A549 (cell line): ENCODE data around the gene OR51Q1.

Experiments used
- CTCF ChIP-seq: fragments of >200 bp; sonication (Bioruptor Twin); formaldehyde crosslinking; IDR thresholded peaks from 3 replicates; pipeline ENCODE4 v1.5.1; 2016
- E2F6 ChIP-seq: IDR thresholded peaks from 2 replicates; pipeline ENCODE4 v1.6.1; 2012; ENCODE audit warnings: low read depth, borderline replicate concordance
- FOSL2 ChIP-seq, 2 experiments: fragments of 450-650 bp in 1 of 2; fragments of >200 bp in 1 of 2; sonication (Bioruptor Twin) in 1 of 2; formaldehyde crosslinking; IDR thresholded peaks; 2 replicates each; pipeline versions ENCODE4 v1.5.0 to v1.6.1; 2016 to 2020; ENCODE audit warnings: mild to moderate bottlenecking in 1 of 2, moderate library complexity in 1 of 2
- JUNB ChIP-seq: fragments of >200 bp; sonication (Bioruptor Twin); formaldehyde crosslinking; IDR thresholded peaks from 2 replicates; pipeline ENCODE4 v1.6.1; 2016
- PHF8 ChIP-seq: fragments of 200-600 bp; sonication (generic); IDR thresholded peaks from 2 replicates; pipeline ENCODE4 v1.6.1; 2016; ENCODE audit warnings: low read depth, mild to moderate bottlenecking, antibody characterized with exemption, moderate library complexity, borderline replicate concordance
- ZSCAN20 ChIP-seq: fragments of 250-450 bp; sonication (Bioruptor Pico); IDR thresholded peaks from 2 replicates; pipeline ENCODE4 v1.8.0; 2022; ENCODE audit warnings: mild to moderate bottlenecking, moderate library complexity
- TF ChIP-seq, protein P1 (sequence below): IDR thresholded peaks from 2 replicates; pipeline ENCODE4 v1.6.1; 2012

DNA sequence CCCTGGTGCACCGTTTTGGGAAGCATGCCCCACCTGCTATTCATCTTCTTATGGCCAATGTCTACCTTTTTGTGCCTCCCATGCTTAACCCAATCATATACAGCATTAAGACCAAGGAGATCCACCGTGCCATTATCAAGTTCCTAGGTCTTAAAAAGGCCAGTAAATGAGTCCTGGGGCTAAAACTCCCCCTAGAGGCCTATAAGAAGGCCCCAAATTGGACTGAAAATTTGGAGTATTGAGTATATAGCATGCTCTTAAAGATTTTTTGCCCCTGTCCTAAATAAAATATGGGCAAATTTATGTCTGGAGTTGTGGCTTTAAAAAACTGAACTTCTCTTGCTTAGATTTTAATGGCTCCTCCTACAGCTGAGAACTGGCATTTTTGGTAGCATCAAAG, 31.7 kb upstream of the OR51Q1 start:
- TF ChIP-seq PHF8, result no peak
- TF ChIP-seq ZSCAN20 (CRISPR knock-in tag), result no peak
- no peak for TF ChIP-seq CTCF
- no peak for TF ChIP-seq FOSL2 (IDR thresholded peaks at IDR 0.05)
- no peak for TF ChIP-seq FOSL2 (CRISPR knock-in tag; IDR thresholded peaks at IDR 0.05)
- TF ChIP-seq JUNB, result no peak
- TF ChIP-seq E2F6, result no peak
- TF ChIP-seq, protein P1, sequence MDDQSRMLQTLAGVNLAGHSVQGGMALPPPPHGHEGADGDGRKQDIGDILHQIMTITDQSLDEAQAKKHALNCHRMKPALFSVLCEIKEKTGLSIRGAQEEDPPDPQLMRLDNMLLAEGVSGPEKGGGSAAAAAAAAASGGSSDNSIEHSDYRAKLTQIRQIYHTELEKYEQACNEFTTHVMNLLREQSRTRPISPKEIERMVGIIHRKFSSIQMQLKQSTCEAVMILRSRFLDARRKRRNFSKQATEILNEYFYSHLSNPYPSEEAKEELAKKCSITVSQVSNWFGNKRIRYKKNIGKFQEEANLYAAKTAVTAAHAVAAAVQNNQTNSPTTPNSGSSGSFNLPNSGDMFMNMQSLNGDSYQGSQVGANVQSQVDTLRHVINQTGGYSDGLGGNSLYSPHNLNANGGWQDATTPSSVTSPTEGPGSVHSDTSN, result no peak
